ENCODE results near the gene FCSK. TPM values are rescaled to one million over a fixed set of nuclear protein-coding genes. Genes with fewer than 3 reads are reported as not detected.

FCSK gene
- polyA plus RNA-seq, 1 experiment: 4.0 TPM

GRCh38 chr16:70440009-70440692 lies 14.2 kb upstream of the FCSK start:
- DNase-seq (ENCODE audit: low read depth, low spot score): no peak
- H3K9me3 ChIP-seq (ENCODE audit: control insufficient read depth, insufficient read depth, low read length): no peaks in the 10 kb centered on the region
- TF ChIP-seq CTCF (IDR thresholded peaks at IDR 0.05; ENCODE audit: low read depth, low read length): no peak
- no peaks in the 10 kb centered on the region for H3K27me3 ChIP-seq (ENCODE audit: control insufficient read depth, insufficient read depth, low read length)
- ChIA-PET CTCF (interaction anchor here (0.6 kb wide), 1 partner anchor 13 kb away, joined by 3 read pairs; no protein-coding TSS in a partner anchor), POLR2A (interaction anchor here (0.6 to 3.0 kb wide), 2 partner anchors 36 to 60 kb away, joined by 3 to 31 read pairs; no protein-coding TSS in a partner anchor)
- H3K4me3 ChIP-seq (ENCODE audit: low read depth, low read length): no peak overlapping the region; the same call in 1 of the 2 replicates
- no peak overlapping the region for H3K27ac ChIP-seq (ENCODE audit: low read depth, low read length)

- no peak for DNase-seq (ENCODE audit: low read depth, low spot score)
- no peak overlapping the region for H3K4me3 ChIP-seq (ENCODE audit: low read depth, low read length)
- no peak for TF ChIP-seq CTCF (IDR thresholded peaks at IDR 0.05; ENCODE audit: low read depth, low read length)
- H3K27me3 ChIP-seq (ENCODE audit: control insufficient read depth, insufficient read depth, low read length): no peaks in the 10 kb centered on the region
- no peaks in the 10 kb centered on the region for H3K9me3 ChIP-seq (ENCODE audit: control insufficient read depth, insufficient read depth, low read length)
- H3K27ac ChIP-seq (ENCODE audit: low read depth, low read length): no peak overlapping the region
- ChIA-PET POLR2A (no interaction called here), CTCF (no interaction called here)
Measured at GRCh38 chr16:70441406-70441990, 12.9 kb upstream of the FCSK start.

DNA sequence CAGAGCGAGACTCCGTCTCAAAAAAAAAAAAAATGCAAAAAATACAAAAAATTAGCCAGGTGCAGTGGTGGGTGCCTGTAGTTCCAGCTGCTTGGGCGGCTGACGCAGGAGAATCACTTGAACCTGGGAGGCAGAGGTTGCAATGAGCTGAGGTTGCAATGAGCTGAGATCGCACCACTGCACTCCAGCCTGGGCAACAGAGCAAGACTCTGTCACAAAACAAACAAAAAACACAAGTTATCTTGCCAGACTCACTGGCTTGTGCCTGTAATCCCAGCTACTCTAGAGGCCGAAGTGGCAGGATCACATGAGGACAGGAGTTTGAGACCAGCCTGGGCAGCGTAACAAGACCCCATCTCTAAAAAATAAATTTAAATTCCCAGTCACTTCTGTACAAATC lies 12.1 kb upstream of the FCSK start:
- no peak for DNase-seq (ENCODE audit: low read depth, low spot score)
- no peaks in the 10 kb centered on the region for H3K27me3 ChIP-seq (ENCODE audit: control insufficient read depth, insufficient read depth, low read length)
- no peak overlapping the region for H3K27ac ChIP-seq (ENCODE audit: low read depth, low read length)
- POLR2A ChIA-PET: interaction anchor here (0.7 kb wide), 1 partner anchor 69 kb away, joined by 6 read pairs; no protein-coding TSS in a partner anchor
- CTCF ChIA-PET: no interaction called here
- no peak for TF ChIP-seq CTCF (IDR thresholded peaks at IDR 0.05; ENCODE audit: low read depth, low read length)
- no peaks in the 10 kb centered on the region for H3K9me3 ChIP-seq (ENCODE audit: control insufficient read depth, insufficient read depth, low read length)
- no peak overlapping the region for H3K4me3 ChIP-seq (ENCODE audit: low read depth, low read length)

DNA sequence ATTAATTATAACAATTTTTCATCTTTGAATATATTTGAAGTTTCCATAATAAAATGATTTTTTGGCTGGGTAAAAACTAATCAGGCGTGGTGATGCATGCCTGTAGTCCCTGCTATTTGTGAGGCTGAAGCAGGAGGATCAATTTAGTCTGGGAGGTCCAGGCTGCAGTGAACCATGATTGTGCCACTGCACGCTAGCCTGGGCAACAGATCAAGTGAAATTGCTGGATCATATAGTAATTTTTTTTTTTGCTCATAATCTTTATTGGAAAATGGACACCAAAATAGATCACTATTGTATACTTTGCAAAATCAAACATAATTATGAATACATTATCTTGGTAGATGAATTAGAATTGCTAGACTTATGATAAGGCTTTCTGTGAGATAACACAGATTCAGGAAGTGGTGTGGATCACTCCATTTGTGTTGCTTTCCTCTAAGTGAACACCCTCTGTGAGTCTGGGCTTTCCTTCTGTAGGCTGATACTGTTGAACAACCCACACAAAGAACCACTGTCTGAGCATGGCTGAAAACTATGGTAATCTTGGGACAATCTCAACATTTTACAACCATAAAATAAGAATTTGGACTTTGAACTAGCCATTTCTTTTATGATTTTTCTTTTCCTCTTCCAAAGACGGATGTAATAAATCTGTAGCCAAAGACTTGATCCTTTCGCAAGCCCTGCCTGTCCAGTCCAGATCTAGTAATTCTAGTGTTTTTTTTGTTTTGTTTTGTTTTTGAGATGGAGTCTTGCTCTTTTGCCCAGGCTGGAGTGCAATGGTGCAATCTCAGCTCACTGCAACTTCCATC lies 9.9 kb upstream of the FCSK start:
- CTCF ChIA-PET: no interaction called here

More for the DNA sequence above, 9.9 kb upstream of the FCSK start:
- Histone ChIP-seq H3K9me3 (ENCODE audit: control insufficient read depth, insufficient read depth, low read length) (no peaks in the 10 kb centered on the region), H3K4me3 (ENCODE audit: low read depth, low read length) (no peak overlapping the region), H3K27ac (ENCODE audit: low read depth, low read length) (no peak overlapping the region), H3K27me3 (ENCODE audit: control insufficient read depth, insufficient read depth, low read length) (peaks cover 3% of the 10 kb centered on the region)
- POLR2A ChIA-PET: no interaction called here
- DNase-seq (ENCODE audit: low read depth, low spot score): no peak
- no peak for TF ChIP-seq CTCF (IDR thresholded peaks at IDR 0.05; ENCODE audit: low read depth, low read length)
